K562 (cell line): Measurements from ENCODE around the gene UQCRC1. TPM values are rescaled to one million over a fixed set of nuclear protein-coding genes. Genes with fewer than 3 reads are reported as not detected.
A peak's percentile ranks its signal among the peaks of the same experiment; 100 is the strongest.

Experiments
- ATAC-seq: fragments of 200-7000 bp; cut with Tn5 transposase; 3 replicates; pipeline ENCODE4 v1.9.1; 2020; ENCODE audit warnings: moderate library complexity
- BruUV-seq: library from RNA; stranded (reverse); fragments of 400-500 nt; replicated peaks from 2 replicates; lab custom pipeline; 2021; lab: Mats Ljungman, UMichigan
- CTCF ChIA-PET: fragments of 300-600 bp; formaldehyde crosslinking; extraction: SDS; loops from one replicate; lab custom pipeline; 2021; ENCODE audit warnings: low intra/inter-chr PET ratio; lab: Yijun Ruan, JAX
- POLR2A ChIA-PET: fragments of 300-600, 350-650 bp; sonication (Branson Sonifier 250); formaldehyde crosslinking; extraction: SDS; loops from one replicate; lab custom pipeline; 2021; ENCODE audit warnings: antibody characterized with exemption, inconsistent platforms; lab: Yijun Ruan, JAX
- DNase-seq, 4 experiments: peaks; one replicate each; pipeline versions ENCODE4 v3.0.0 to v3.0.0-alpha.2; 2011 to 2018; ENCODE audit warnings: low spot score in 3 of 4, mixed read lengths in 3 of 4; ENCODE audit errors: extremely low read depth in 1 of 4
- FAIRE-seq: peaks from 2 replicates; lab custom pipeline; 2011; peaks lifted over from hg19 to GRCh38; lab: Jason Lieb, UNC
- H2AFZ ChIP-seq: 2 replicates; pipeline ENCODE4 v1.6.0; 2011; ENCODE audit warnings: low read depth, low read length, control low read depth, inconsistent platforms
- H3K27ac ChIP-seq: fragments of 200-600 bp; 3 replicates; pipeline ENCODE4 v1.8.0; 2011; ENCODE audit warnings: low read depth, mild to moderate bottlenecking, control low read depth, inconsistent platforms, low read length, moderate library complexity, mixed read lengths; ENCODE audit errors: extremely low read depth
- H3K27me3 ChIP-seq, 2 experiments: fragments of 300-600 bp in 1 of 2; 2 replicates in 1 of 2; 3 replicates in 1 of 2; pipeline versions ENCODE4 v1.6.0 to v1.8.0; 2011; ENCODE audit warnings: inconsistent platforms in 2 of 2, low read length in 2 of 2, mild to moderate bottlenecking in 1 of 2, mixed read lengths in 1 of 2, moderate library complexity in 1 of 2; ENCODE audit not compliant: control insufficient read depth in 2 of 2, insufficient read depth in 2 of 2
- H3K36me3 ChIP-seq: fragments of 300-600 bp; 3 replicates; pipeline ENCODE4 v1.8.0; 2011; ENCODE audit warnings: mild to moderate bottlenecking, low read length, inconsistent platforms; ENCODE audit not compliant: control insufficient read depth, insufficient read depth
- H3K4me1 ChIP-seq, 2 experiments: fragments of 200-600 bp in 1 of 2; replicated peaks in 1 of 2; 2 replicates in 1 of 2; 3 replicates in 1 of 2; pipeline versions ENCODE4 v1.5.1 to v1.8.0; 2011; ENCODE audit warnings: inconsistent platforms in 2 of 2, low read length in 2 of 2, mild to moderate bottlenecking in 1 of 2, mixed read lengths in 1 of 2, moderate library complexity in 1 of 2; ENCODE audit not compliant: control insufficient read depth in 2 of 2, insufficient read depth in 2 of 2
- H3K4me2 ChIP-seq: 2 replicates; pipeline ENCODE4 v1.6.1; 2011; ENCODE audit warnings: low read length, control low read depth, inconsistent platforms, mixed read lengths; ENCODE audit not compliant: insufficient read depth
- H3K4me3 ChIP-seq: fragments of 200-600 bp; sonication (generic), shearing (Covaris generic); 2 replicates; pipeline ENCODE4 v1.5.1; 2016; ENCODE audit warnings: control low read depth, inconsistent platforms
- H3K79me2 ChIP-seq: fragments of 200-600 bp; 3 replicates; pipeline ENCODE4 v1.8.0; 2011; ENCODE audit warnings: low read length, inconsistent platforms; ENCODE audit not compliant: control insufficient read depth, insufficient read depth
- H3K9ac ChIP-seq, 2 experiments: 2 replicates each; pipeline versions ENCODE4 v1.6.0 to v1.6.1; 2011; ENCODE audit warnings: low read depth in 2 of 2, low read length in 2 of 2, control low read depth in 1 of 2, inconsistent platforms in 1 of 2, mild to moderate bottlenecking in 1 of 2, mixed read lengths in 1 of 2; ENCODE audit not compliant: insufficient read depth in 1 of 2
- H3K9me1 ChIP-seq: one replicate; pipeline ENCODE4 v1.6.0; 2011; ENCODE audit warnings: inconsistent platforms, mild to moderate bottlenecking, low read length, moderate library complexity; ENCODE audit not compliant: control insufficient read depth, insufficient read depth
- H3K9me3 ChIP-seq: replicated peaks from 2 replicates; pipeline ENCODE4 v1.5.1; 2011; ENCODE audit warnings: low read depth, low read length, inconsistent platforms; ENCODE audit not compliant: control insufficient read depth, insufficient read depth
- H4K20me1 ChIP-seq: replicated peaks from 2 replicates; pipeline ENCODE4 v1.6.1; 2011; ENCODE audit warnings: low read length, inconsistent platforms, mixed read lengths; ENCODE audit not compliant: control insufficient read depth, insufficient read depth
- POLR2AphosphoS5 ChIP-seq: IDR thresholded peaks from 2 replicates; pipeline ENCODE4 v1.6.1; 2011; ENCODE audit warnings: mild to moderate bottlenecking, low read depth, low read length, moderate library complexity; ENCODE audit not compliant: control insufficient read depth, insufficient read depth
- SMAD1 ChIP-seq: fragments of 150-350 bp; IDR thresholded peaks from 2 replicates; pipeline ENCODE4 v1.6.1; 2014; ENCODE audit warnings: low read length, low read depth; ENCODE audit not compliant: partially characterized antibody
- ZBTB33 ChIP-seq: sonication (generic); formaldehyde crosslinking; IDR thresholded peaks from 2 replicates; pipeline ENCODE4 v1.8.1; 2023; ENCODE audit warnings: mild to moderate bottlenecking, missing genetic modification reagents
- WGBS: fragments of 100-300 bp; shearing (Covaris generic); methylation state at CpG from one replicate; pipeline ENCODE4 v1.1.6; 2016; ENCODE audit warnings: low coverage, mixed read lengths; ENCODE audit not compliant: insufficient coverage; ENCODE audit errors: missing lambda C conversion rate; 5-methylcytosine and 5-hydroxymethylcytosine counted together
- in situ Hi-C: fragments of 300-500 bp; cut with MboI; formaldehyde crosslinking; loops from 4 replicates; pipeline ENCODE4 v1.15.0; 2018; ENCODE audit warnings: inconsistent platforms, mixed read lengths
- intact Hi-C: fragments of 100-400 bp; cut with micrococcal nuclease; formaldehyde crosslinking; loops from 2 replicates; pipeline ENCODE4 v1.14.2; 2022
- polyA plus RNA-seq, 8 experiments: library from polyadenylated mRNA; depleted of rRNA in 4 of 8; stranded (reverse) in 5 of 8; unstranded in 3 of 8; fragments of >200 nt; fragmentation: Nextera tagmentation in 2 of 8; fragmentation: Illumina TruSeq in 1 of 8; extraction: Ambion mirVana in 2 of 8; extraction: Trizol in 1 of 8; gene quantifications; 2 replicates each; pipeline versions ENCODE4 v1.2.1 to v1.2.3, GENCODE V29; 2011 to 2014; ENCODE audit warnings: inconsistent platforms in 1 of 8, missing spikeins in 1 of 8
- total RNA-seq, 7 experiments: library from RNA; depleted of rRNA in 6 of 7; stranded (reverse); fragments of >200 nt in 6 of 7; fragmentation: Illumina TruSeq in 2 of 7; extraction: Trizol in 2 of 7; gene quantifications; 2 replicates each; pipeline versions ENCODE4 v1.2.1 to v1.2.3, GENCODE V29; 2011 to 2021; ENCODE audit warnings: low replicate concordance in 1 of 7

Gene UQCRC1
- total and polyA plus RNA-seq, 9 of the 15 experiments (the other 6 are each of a cell fraction or from before 2014, with no cell fraction given), result 125 to 424 (median 268) TPM

- H3K4me2 ChIP-seq, result no peak overlapping the region
Observed at GRCh38 chr3:48656061-48656840, 46.8 kb upstream of the UQCRC1 start.

More at GRCh38 chr3:48656061-48656840, 46.8 kb upstream of the UQCRC1 start:
- Histone ChIP-seq H2AFZ (no peak overlapping the region), H3K4me1 (peaks cover 0 to 14% of the 10 kb centered on the region in 2 experiments; a peak in 2 of 5 replicates), H3K36me3 (no peaks in the 10 kb centered on the region), H3K79me2 (no peaks in the 10 kb centered on the region), H3K27me3 (no peaks in the 10 kb centered on the region; a peak in 1 of 5 replicates), H3K9me3 (no peaks in the 10 kb centered on the region), H3K9me1 (no peaks in the 10 kb centered on the region), H3K9ac (no peak overlapping the region), H3K27ac (no peak overlapping the region), H3K4me3 (no peak overlapping the region), H4K20me1 (no peaks in the 10 kb centered on the region)
- no peak for ATAC-seq
- in situ Hi-C loops (no loop called here), intact Hi-C loops (no loop called here)
- BruUV-seq, result no TSS peak
- CTCF ChIA-PET, result no interaction called here
- TF ChIP-seq POLR2AphosphoS5 (no peak), ZBTB33 (0 out of 2 replicates have a peak, but pooled peaks have one; percentile 8), SMAD1 (no peak)
- no peak for DNase-seq
- POLR2A ChIA-PET, result no interaction called here
- no peak for FAIRE-seq
- 97% methylated on average over 21 of the region's 94 CpGs for WGBS
